HEK293 (cell line): ENCODE data around the gene FHL1.
A peak's percentile ranks its signal among the peaks of the same experiment; 100 is the strongest.

Source experiments
- CTCF ChIA-PET: fragments of 350-600 bp; formaldehyde crosslinking; extraction: SDS; loops from one replicate; lab custom pipeline; 2021; ENCODE audit warnings: antibody characterized with exemption; lab: Yijun Ruan, JAX
- POLR2A ChIA-PET: fragments of 300-600 bp; formaldehyde crosslinking; extraction: SDS; loops from one replicate; lab custom pipeline; 2020; ENCODE audit warnings: antibody characterized with exemption, inconsistent platforms; lab: Yijun Ruan, JAX
- H3K27ac ChIP-seq: fragments of 200-500 bp; sonication (Bioruptor generic); 2 replicates; pipeline ENCODE4 v1.5.1; 2014; ENCODE audit warnings: low read depth, low read length, control low read depth, inconsistent platforms; ENCODE audit errors: extremely low read depth
- H3K36me3 ChIP-seq, 2 experiments: fragments of 200-500 bp in 1 of 2; sonication (Bioruptor generic) in 1 of 2; 1 replicate in 1 of 2; 2 replicates in 1 of 2; pipeline ENCODE4 v1.5.1; 2014 to 2017; ENCODE audit warnings: inconsistent platforms in 2 of 2, low read length in 2 of 2; ENCODE audit not compliant: control insufficient read depth in 2 of 2, insufficient read depth in 1 of 2
- H3K4me1 ChIP-seq: fragments of 200-500 bp; sonication (Bioruptor generic); 2 replicates; pipeline ENCODE4 v1.5.1; 2014; ENCODE audit warnings: mild to moderate bottlenecking, low read length, inconsistent platforms; ENCODE audit not compliant: control insufficient read depth, insufficient read depth
- H3K4me3 ChIP-seq: 2 replicates; pipeline ENCODE4 v1.5.1; 2011; ENCODE audit warnings: low read depth, mild to moderate bottlenecking, control low read depth, low read length, moderate library complexity
- H3K9me3 ChIP-seq: fragments of 200-500 bp; sonication (Bioruptor generic); 2 replicates; pipeline ENCODE4 v1.5.1; 2014; ENCODE audit warnings: low read depth, low read length, inconsistent platforms; ENCODE audit not compliant: control insufficient read depth, insufficient read depth
- AEBP2 ChIP-seq: fragments of 450-650 bp; formaldehyde crosslinking; IDR thresholded peaks from 2 replicates; pipeline ENCODE4 v1.5.1; 2016; ENCODE audit warnings: missing biosample characterization, missing genetic modification characterization, borderline replicate concordance
- BCL11B ChIP-seq: fragments of 450-650 bp; formaldehyde crosslinking; IDR thresholded peaks from 2 replicates; pipeline ENCODE4 v1.5.1; 2016; ENCODE audit warnings: low read depth, missing biosample characterization, missing genetic modification characterization
- FEZF1 ChIP-seq: fragments of 450-650 bp; formaldehyde crosslinking; IDR thresholded peaks from 2 replicates; pipeline ENCODE4 v1.5.1; 2016; ENCODE audit warnings: missing biosample characterization, missing genetic modification characterization
- GLI2 ChIP-seq: fragments of 450-650 bp; formaldehyde crosslinking; IDR thresholded peaks from 2 replicates; pipeline ENCODE4; 2017; ENCODE audit warnings: missing biosample characterization, missing genetic modification characterization, low read depth, borderline replicate concordance
- GLIS1 ChIP-seq: fragments of 450-650 bp; formaldehyde crosslinking; IDR thresholded peaks from 2 replicates; pipeline ENCODE4 v1.5.1; 2016; ENCODE audit warnings: missing biosample characterization, missing genetic modification characterization
- OVOL3 ChIP-seq: fragments of 450-650 bp; formaldehyde crosslinking; IDR thresholded peaks from 2 replicates; pipeline ENCODE4 v1.5.1; 2016; ENCODE audit warnings: missing biosample characterization, missing genetic modification characterization
- PRDM6 ChIP-seq: fragments of 450-650 bp; formaldehyde crosslinking; IDR thresholded peaks from 2 replicates; pipeline ENCODE4 v1.5.1; 2017; ENCODE audit warnings: missing biosample characterization, missing genetic modification characterization
- SCRT2 ChIP-seq: fragments of 450-650 bp; formaldehyde crosslinking; IDR thresholded peaks from 2 replicates; pipeline ENCODE4 v1.5.1; 2016; ENCODE audit warnings: missing biosample characterization, missing genetic modification characterization
- SP2 ChIP-seq: fragments of 450-650 bp; formaldehyde crosslinking; IDR thresholded peaks from 2 replicates; pipeline ENCODE4 v1.5.1; 2016; ENCODE audit warnings: missing biosample characterization, missing genetic modification characterization
- ZBTB10 ChIP-seq: fragments of 450-650 bp; formaldehyde crosslinking; IDR thresholded peaks from 2 replicates; pipeline ENCODE4 v1.5.1; 2016; ENCODE audit warnings: missing biosample characterization, missing genetic modification characterization
- ZBTB17 ChIP-seq: fragments of 450-650 bp; formaldehyde crosslinking; IDR thresholded peaks from 2 replicates; pipeline ENCODE4 v1.5.1; 2016; ENCODE audit warnings: missing biosample characterization, missing genetic modification characterization
- ZBTB8A ChIP-seq: fragments of 450-650 bp; formaldehyde crosslinking; IDR thresholded peaks from 2 replicates; pipeline ENCODE4 v1.5.1; 2016; ENCODE audit warnings: missing biosample characterization, missing genetic modification characterization
- ZNF138 ChIP-seq: fragments of 450-650 bp; formaldehyde crosslinking; IDR thresholded peaks from 2 replicates; pipeline ENCODE4 v1.5.1; 2016; ENCODE audit warnings: missing biosample characterization, missing genetic modification characterization, borderline replicate concordance
- ZNF302 ChIP-seq: fragments of 450-650 bp; formaldehyde crosslinking; IDR thresholded peaks from 2 replicates; pipeline ENCODE4 v1.5.1; 2016; ENCODE audit warnings: missing biosample characterization, missing genetic modification characterization, low read depth
- ZNF324 ChIP-seq: fragments of 450-650 bp; formaldehyde crosslinking; IDR thresholded peaks from 2 replicates; pipeline ENCODE4 v1.5.1; 2016; ENCODE audit warnings: missing biosample characterization, missing genetic modification characterization
- ZNF404 ChIP-seq: fragments of 450-650 bp; formaldehyde crosslinking; IDR thresholded peaks from 2 replicates; pipeline ENCODE4 v1.5.1; 2017; ENCODE audit warnings: missing biosample characterization, missing genetic modification characterization
- ZNF433 ChIP-seq: fragments of 450-650 bp; formaldehyde crosslinking; IDR thresholded peaks from 2 replicates; pipeline ENCODE4 v1.5.1; 2016; ENCODE audit warnings: missing biosample characterization, missing genetic modification characterization, low read depth
- ZNF48 ChIP-seq: fragments of 450-650 bp; formaldehyde crosslinking; IDR thresholded peaks from 2 replicates; pipeline ENCODE4 v1.5.1; 2016; ENCODE audit warnings: missing biosample characterization, missing genetic modification characterization
- ZNF501 ChIP-seq: fragments of 450-650 bp; formaldehyde crosslinking; IDR thresholded peaks from 2 replicates; pipeline ENCODE4 v1.5.1; 2016; ENCODE audit warnings: missing biosample characterization, missing genetic modification characterization
- ZNF529 ChIP-seq: fragments of 450-650 bp; formaldehyde crosslinking; IDR thresholded peaks from 2 replicates; pipeline ENCODE4 v1.5.1; 2017; ENCODE audit warnings: missing genetic modification characterization, missing biosample characterization; ENCODE audit not compliant: insufficient replicate concordance
- ZNF626 ChIP-seq: fragments of 450-650 bp; sonication (Bioruptor Pico); formaldehyde crosslinking; IDR thresholded peaks from 2 replicates; pipeline ENCODE4 v1.5.1; 2018; ENCODE audit warnings: missing biosample characterization, missing genetic modification characterization, inconsistent platforms
- ZNF645 ChIP-seq: fragments of 450-650 bp; formaldehyde crosslinking; IDR thresholded peaks from 2 replicates; pipeline ENCODE4; 2016; ENCODE audit warnings: missing biosample characterization, missing genetic modification characterization
- ZNF777 ChIP-seq: fragments of 450-650 bp; formaldehyde crosslinking; IDR thresholded peaks from 2 replicates; pipeline ENCODE4 v1.5.1; 2017; ENCODE audit warnings: missing biosample characterization, missing genetic modification characterization, borderline replicate concordance
- ZNF791 ChIP-seq: fragments of 450-650 bp; formaldehyde crosslinking; IDR thresholded peaks from 2 replicates; pipeline ENCODE4 v1.5.1; 2016; ENCODE audit warnings: missing biosample characterization, missing genetic modification characterization

FHL1 gene

GRCh38 chrX:136256026-136256425 lies 108.7 kb downstream of the FHL1 start:
- no peak overlapping the region for H3K4me3 ChIP-seq
- TF ChIP-seq ZNF626 (no peak), ZNF302 (no peak), SCRT2 (peak; percentile 37; the same call in 1 of the 2 replicates)
- ChIA-PET POLR2A (no interaction called here), CTCF (interaction anchor here (0.6 to 4.3 kb wide), 4 partner anchors 8 to 227 kb away, joined by 4 to 25 read pairs (median 4); no protein-coding TSS in a partner anchor)
- H3K4me1 ChIP-seq: peaks cover 4% of the 10 kb centered on the region; the same call in 1 of the 2 replicates
- H3K9me3 ChIP-seq: no peaks in the 10 kb centered on the region
- H3K27ac ChIP-seq: no peak overlapping the region
- H3K36me3 ChIP-seq: no peaks in the 10 kb centered on the region

GRCh38 chrX:136258951-136259350 lies 111.6 kb downstream of the FHL1 start:
- Histone ChIP-seq H3K36me3 (no peaks in the 10 kb centered on the region), H3K4me3 (no peak overlapping the region), H3K27ac (no peak overlapping the region), H3K9me3 (no peaks in the 10 kb centered on the region), H3K4me1 (no peaks in the 10 kb centered on the region)
- ChIA-PET CTCF (interaction anchor here (0.5 to 4.3 kb wide), 4 partner anchors 10 to 271 kb away, joined by 3 to 25 read pairs (median 4); no protein-coding TSS in a partner anchor), POLR2A (no interaction called here)
- TF ChIP-seq SCRT2 (no peak), ZNF777 (tag by site-specific recombination) (no peak), SP2 (tag by site-specific recombination) (no peak)

- no peak overlapping the region for H3K27ac ChIP-seq
- CTCF ChIA-PET: no interaction called here
- no peak overlapping the region for H3K4me3 ChIP-seq
- H3K9me3 ChIP-seq: no peaks in the 10 kb centered on the region
- TF ChIP-seq ZBTB8A (no peak), GLIS1 (no peak), ZNF324 (tag by site-specific recombination) (no peak), ZNF138 (tag by site-specific recombination) (no peak), ZNF529 (tag by site-specific recombination) (no peak), GLI2 (tag by site-specific recombination) (no peak), ZBTB10 (tag by site-specific recombination) (no peak), FEZF1 (tag by site-specific recombination) (no peak), AEBP2 (tag by site-specific recombination) (no peak), ZNF645 (tag by site-specific recombination) (no peak), ZNF302 (no peak), ZNF501 (tag by site-specific recombination) (no peak), PRDM6 (tag by site-specific recombination) (no peak), ZNF48 (tag by site-specific recombination) (no peak), OVOL3 (tag by site-specific recombination) (no peak), BCL11B (no peak), ZNF791 (tag by site-specific recombination) (no peak), ZNF404 (tag by site-specific recombination) (no peak), ZNF433 (tag by site-specific recombination) (no peak), ZBTB17 (tag by site-specific recombination) (no peak)
- TF ChIP-seq, all 188 proteins: peak for 0
- Histone ChIP-seq H3K4me1 (no peaks in the 10 kb centered on the region), H3K36me3 (no peaks in the 10 kb centered on the region)
- POLR2A ChIA-PET: no interaction called here
These were observed 112.2 kb downstream of the FHL1 start for GRCh38 chrX:136259543-136259942.
